Stimulated activated CD4-positive, alpha-beta T cell treated with anti-CD3 and anti-CD28 coated beads, TNF-alpha, amount 100 ng/mL, for 24 hours (primary cell): ENCODE measurements around the gene NACA2.

ENCODE experiments used
- DNase-seq, 3 experiments: peaks; one replicate each; pipeline ENCODE4 v3.0.0-alpha.2; 2020; ENCODE audit warnings: low read depth in 3 of 3

NACA2 gene

DNA sequence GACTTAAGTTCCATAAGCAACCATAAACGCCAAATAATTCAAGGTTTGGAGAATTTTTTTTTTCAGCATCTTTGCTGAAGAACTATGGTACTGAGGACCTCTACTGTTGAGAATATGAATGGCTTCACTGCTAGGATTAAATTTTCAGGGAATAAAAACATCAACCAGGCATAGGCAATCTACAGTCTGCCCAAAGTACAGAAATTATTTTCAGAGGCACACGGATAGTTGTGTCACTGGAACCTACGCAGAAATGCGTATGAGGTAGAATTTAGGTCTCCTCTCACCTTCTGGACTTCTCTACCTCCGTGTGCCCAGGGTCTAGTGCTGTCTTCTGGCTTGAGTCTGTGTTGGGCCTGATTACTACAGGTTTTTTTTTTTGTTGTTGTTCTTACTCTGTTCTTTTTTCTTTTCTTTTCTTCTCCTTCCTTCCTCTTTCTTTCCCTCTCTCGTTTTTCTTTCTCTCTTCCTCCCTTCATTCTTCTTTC is 39.7 kb downstream of the NACA2 start:
- no peak for DNase-seq

DNA sequence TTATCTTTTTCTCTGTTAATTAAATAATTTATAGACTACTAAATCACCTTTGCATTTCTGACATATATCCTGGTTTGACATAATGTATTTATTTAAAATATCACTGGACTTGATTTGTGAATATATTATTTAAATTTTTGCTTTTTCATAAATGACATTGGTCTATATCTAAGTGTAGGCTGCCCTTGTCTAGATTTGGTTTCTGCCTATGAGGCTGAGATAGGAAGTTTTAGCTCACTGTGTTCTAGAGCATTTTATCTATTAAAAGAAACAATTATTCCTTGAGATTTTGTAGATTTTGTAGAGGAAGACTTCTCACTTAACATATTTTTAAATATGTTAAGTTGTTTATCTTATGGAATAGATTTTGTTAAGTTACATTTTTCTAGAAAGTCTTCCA is 43.9 kb downstream of the NACA2 start:
- DNase-seq, result no peak

DNA sequence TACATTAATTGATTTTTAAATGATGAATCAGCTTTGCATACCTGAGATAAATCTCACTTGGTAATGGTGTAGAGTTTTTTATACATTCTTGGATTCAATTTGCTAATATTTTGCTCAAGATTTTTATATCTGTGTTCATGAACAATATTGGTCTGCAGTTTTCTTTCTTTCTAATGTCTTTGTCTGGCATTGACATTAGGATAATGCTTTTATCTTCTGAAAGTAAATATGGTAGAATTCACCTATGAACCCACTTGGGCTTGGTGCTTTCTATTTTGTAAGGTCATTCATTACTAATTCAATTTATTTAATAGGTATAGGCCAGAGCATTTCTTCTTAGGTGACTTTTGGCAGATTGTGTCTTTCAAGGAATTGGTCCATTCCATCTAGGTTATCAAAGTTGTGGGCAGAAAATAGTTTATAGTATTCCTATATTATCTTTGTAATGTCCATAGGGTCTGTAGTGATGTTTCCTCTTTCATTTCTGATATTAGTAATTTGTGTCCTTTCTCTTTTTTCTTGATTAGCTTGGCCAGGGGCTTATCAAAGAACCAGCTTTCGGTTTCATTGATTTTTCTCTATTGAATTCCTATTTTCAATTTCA is 45.6 kb downstream of the NACA2 start:
- DNase-seq, result no peak

DNA sequence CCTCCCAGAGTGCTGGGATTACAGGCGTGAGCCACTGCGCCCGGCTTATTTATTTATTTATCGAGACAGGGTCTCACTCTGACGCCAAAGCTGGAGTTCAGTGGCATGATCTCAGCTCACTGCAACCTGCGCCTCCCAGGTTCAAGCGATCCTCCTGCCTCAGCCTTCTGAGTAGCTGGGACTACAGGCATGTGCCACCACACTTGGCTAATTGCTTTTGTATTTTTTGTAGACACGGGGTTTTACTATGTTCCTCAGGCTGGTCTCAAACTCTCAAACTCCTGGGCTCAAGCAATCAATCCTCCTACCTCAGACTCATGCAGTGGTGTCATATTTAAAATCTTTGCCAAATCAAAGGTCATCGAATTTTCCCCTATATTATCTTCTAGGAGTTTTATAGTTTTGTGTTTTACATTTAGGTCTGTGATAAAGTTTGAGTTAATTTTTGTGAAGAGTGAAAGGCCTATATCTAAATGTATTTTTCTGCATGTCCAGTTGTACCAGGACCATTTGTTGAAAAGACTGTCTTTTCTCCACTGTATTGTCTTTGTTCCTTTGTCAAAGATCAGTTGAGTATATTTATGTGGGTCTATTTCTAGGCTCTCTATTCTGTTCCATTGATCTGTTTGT is 47.1 kb downstream of the NACA2 start:
- DNase-seq, result no peak

DNA sequence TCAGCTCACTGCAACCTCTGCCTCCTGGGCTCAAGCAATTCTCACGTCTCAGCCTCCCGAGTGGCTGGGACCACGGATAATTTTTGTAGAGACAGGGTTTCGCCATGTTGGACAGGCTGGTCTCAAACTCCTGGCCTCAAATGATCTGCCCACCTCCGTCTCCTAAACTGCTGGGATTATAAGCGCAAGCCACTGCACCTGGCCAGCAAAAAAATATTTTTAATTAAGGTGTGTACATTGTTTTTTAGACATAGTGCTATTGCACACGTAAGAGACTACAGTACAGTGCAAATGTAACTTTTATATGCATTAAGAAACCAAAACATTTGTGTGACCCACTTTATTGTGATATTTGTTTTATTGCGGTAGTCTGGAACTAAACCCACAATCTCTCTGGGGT is 49.0 kb downstream of the NACA2 start:
- no peak for DNase-seq

DNA sequence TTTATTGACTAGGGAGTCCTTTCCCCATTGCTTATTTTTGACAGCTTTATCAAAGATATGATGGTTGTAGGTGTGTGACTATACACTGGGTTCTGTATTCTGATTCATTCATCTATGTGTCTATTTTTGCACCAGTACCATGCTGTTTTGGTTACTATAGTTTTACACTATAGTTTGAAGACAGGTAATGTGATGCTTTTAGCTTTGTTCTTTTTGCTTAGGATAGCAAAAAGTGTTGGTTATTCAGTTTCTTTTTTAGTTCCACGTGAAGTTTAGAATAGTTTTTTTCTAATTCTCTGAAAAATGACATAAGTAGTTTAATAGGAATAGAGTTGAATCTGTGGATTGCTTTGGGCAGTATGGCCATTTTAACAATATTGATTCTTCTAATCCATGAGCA is 50.1 kb downstream of the NACA2 start:
- DNase-seq, result no peak
